ENCODE results near the gene MOB3C.

MOB3C gene

DNA sequence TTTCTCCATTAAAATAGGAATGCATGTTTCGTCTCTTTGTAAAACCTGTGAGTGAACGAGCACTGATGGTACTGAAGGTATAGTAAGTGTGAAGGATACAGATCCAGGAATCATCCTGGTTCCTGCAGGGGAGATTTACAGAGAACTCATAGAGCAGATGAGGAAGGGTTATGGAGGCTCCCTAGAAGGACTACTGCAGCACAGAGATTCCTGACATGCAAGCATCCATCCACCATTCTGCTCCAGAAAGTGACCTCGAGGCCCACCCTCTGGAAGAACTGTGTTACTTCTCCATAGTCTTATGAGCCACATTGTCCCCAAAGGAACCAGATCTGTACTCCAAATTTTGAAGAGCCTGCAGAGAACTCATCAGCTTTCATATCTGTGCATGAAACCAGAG lies 27.1 kb downstream of the MOB3C start:
- TF ChIP-seq ZNF565 (CRISPR knock-in tag; conservative IDR thresholded peaks at IDR 0.05; ENCODE audit: low read depth) (no peak), TOX (CRISPR knock-in tag; IDR thresholded peaks at IDR 0.05; ENCODE audit: borderline replicate concordance) (no peak), ZFP3 (CRISPR knock-in tag; IDR thresholded peaks at IDR 0.05) (no peak), OSR1 (CRISPR knock-in tag; IDR thresholded peaks at IDR 0.05) (no peak), ZNF8 (CRISPR knock-in tag; IDR thresholded peaks at IDR 0.05) (no peak), PATZ1 (CRISPR knock-in tag; IDR thresholded peaks at IDR 0.05; ENCODE audit: borderline replicate concordance) (no peak), CSDC2 (CRISPR knock-in tag; IDR thresholded peaks at IDR 0.05) (no peak)
- no peak for ATAC-seq

- no peak for TF ChIP-seq OSR1 (CRISPR knock-in tag; IDR thresholded peaks at IDR 0.05)
- TF ChIP-seq SNAI2 (CRISPR knock-in tag; IDR thresholded peaks at IDR 0.05): no peak
- TF ChIP-seq, protein P1, sequence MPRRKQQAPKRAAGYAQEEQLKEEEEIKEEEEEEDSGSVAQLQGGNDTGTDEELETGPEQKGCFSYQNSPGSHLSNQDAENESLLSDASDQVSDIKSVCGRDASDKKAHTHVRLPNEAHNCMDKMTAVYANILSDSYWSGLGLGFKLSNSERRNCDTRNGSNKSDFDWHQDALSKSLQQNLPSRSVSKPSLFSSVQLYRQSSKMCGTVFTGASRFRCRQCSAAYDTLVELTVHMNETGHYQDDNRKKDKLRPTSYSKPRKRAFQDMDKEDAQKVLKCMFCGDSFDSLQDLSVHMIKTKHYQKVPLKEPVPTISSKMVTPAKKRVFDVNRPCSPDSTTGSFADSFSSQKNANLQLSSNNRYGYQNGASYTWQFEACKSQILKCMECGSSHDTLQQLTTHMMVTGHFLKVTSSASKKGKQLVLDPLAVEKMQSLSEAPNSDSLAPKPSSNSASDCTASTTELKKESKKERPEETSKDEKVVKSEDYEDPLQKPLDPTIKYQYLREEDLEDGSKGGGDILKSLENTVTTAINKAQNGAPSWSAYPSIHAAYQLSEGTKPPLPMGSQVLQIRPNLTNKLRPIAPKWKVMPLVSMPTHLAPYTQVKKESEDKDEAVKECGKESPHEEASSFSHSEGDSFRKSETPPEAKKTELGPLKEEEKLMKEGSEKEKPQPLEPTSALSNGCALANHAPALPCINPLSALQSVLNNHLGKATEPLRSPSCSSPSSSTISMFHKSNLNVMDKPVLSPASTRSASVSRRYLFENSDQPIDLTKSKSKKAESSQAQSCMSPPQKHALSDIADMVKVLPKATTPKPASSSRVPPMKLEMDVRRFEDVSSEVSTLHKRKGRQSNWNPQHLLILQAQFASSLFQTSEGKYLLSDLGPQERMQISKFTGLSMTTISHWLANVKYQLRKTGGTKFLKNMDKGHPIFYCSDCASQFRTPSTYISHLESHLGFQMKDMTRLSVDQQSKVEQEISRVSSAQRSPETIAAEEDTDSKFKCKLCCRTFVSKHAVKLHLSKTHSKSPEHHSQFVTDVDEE (CRISPR knock-in tag; IDR thresholded peaks at IDR 0.05): no peak
- TF ChIP-seq, protein P2, sequence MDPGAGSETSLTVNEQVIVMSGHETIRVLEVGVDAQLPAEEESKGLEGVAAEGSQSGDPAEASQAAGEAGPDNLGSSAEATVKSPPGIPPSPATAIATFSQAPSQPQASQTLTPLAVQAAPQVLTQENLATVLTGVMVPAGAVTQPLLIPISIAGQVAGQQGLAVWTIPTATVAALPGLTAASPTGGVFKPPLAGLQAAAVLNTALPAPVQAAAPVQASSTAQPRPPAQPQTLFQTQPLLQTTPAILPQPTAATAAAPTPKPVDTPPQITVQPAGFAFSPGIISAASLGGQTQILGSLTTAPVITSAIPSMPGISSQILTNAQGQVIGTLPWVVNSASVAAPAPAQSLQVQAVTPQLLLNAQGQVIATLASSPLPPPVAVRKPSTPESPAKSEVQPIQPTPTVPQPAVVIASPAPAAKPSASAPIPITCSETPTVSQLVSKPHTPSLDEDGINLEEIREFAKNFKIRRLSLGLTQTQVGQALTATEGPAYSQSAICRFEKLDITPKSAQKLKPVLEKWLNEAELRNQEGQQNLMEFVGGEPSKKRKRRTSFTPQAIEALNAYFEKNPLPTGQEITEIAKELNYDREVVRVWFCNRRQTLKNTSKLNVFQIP (CRISPR knock-in tag; IDR thresholded peaks at IDR 0.05; ENCODE audit: borderline replicate concordance, low read depth): no peak
- no peak for TF ChIP-seq PPARA (CRISPR knock-in tag; IDR thresholded peaks at IDR 0.05; ENCODE audit: borderline replicate concordance)
- no peak for TF ChIP-seq ZFP3 (CRISPR knock-in tag; IDR thresholded peaks at IDR 0.05)
- no peak for ATAC-seq
Observed at GRCh38 chr1:46587069-46587468, 29.5 kb downstream of the MOB3C start.

- TF ChIP-seq ZFP30 (CRISPR knock-in tag; IDR thresholded peaks at IDR 0.05) (no peak), ZFP3 (CRISPR knock-in tag; IDR thresholded peaks at IDR 0.05) (no peak), ZNF565 (CRISPR knock-in tag; conservative IDR thresholded peaks at IDR 0.05; ENCODE audit: low read depth) (no peak), PATZ1 (CRISPR knock-in tag; IDR thresholded peaks at IDR 0.05; ENCODE audit: borderline replicate concordance) (no peak), ESRRG (CRISPR knock-in tag; IDR thresholded peaks at IDR 0.05) (no peak), ISL1 (CRISPR knock-in tag; IDR thresholded peaks at IDR 0.05) (no peak)
- TF ChIP-seq, protein P3, sequence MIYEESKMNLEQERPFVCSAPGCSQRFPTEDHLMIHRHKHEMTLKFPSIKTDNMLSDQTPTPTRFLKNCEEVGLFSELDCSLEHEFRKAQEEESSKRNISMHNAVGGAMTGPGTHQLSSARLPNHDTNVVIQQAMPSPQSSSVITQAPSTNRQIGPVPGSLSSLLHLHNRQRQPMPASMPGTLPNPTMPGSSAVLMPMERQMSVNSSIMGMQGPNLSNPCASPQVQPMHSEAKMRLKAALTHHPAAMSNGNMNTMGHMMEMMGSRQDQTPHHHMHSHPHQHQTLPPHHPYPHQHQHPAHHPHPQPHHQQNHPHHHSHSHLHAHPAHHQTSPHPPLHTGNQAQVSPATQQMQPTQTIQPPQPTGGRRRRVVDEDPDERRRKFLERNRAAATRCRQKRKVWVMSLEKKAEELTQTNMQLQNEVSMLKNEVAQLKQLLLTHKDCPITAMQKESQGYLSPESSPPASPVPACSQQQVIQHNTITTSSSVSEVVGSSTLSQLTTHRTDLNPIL (CRISPR knock-in tag; IDR thresholded peaks at IDR 0.05; ENCODE audit: low read depth): no peak
- TF ChIP-seq, protein P1 (CRISPR knock-in tag; IDR thresholded peaks at IDR 0.05): no peak
- no peak for ATAC-seq
Observed at GRCh38 chr1:46585312-46585938, 31.2 kb downstream of the MOB3C start.
